Brain microvascular endothelial cell (primary cell): Measurements from ENCODE around the gene DARS1.

Experiments used
- DNase-seq: peaks from one replicate; pipeline ENCODE4 v3.0.0-alpha.2; 2020
- H3K27ac ChIP-seq: fragments of 250-450 bp; sonication (Bioruptor Pico); 2 replicates; pipeline ENCODE4 v1.5.1; 2020; ENCODE audit warnings: mild to moderate bottlenecking, moderate library complexity
- H3K27me3 ChIP-seq: fragments of 250-450 bp; sonication (Bioruptor Pico); replicated peaks from 2 replicates; pipeline ENCODE4 v1.5.1; 2020; ENCODE audit warnings: mild to moderate bottlenecking
- H3K36me3 ChIP-seq: fragments of 250-450 bp; sonication (Bioruptor Pico); replicated peaks from 2 replicates; pipeline ENCODE4 v1.5.1; 2020; ENCODE audit warnings: mild to moderate bottlenecking
- H3K4me3 ChIP-seq: 2 replicates; pipeline ENCODE4 v1.5.1; 2011; ENCODE audit warnings: low read depth, mild to moderate bottlenecking, control low read depth, low read length, moderate library complexity
- CTCF ChIP-seq: IDR thresholded peaks from 2 replicates; pipeline ENCODE4 v1.5.1; 2011; ENCODE audit warnings: low read depth, mild to moderate bottlenecking, moderate library complexity, low read length, control low read depth, inconsistent platforms; ENCODE audit errors: missing control alignments
- in situ Hi-C: cut with HindIII; loops from 2 replicates; pipeline ENCODE4 v1.10.0; 2017; ENCODE audit warnings: low sequenced_read_pairs, low pct_ligation_motif_present

DARS1 gene

GRCh38 chr2:136008205-136008865, 22.9 kb upstream of the DARS1 start:
- H3K27ac ChIP-seq = no peak overlapping the region

GRCh38 chr2:136006658-136007057, 21.2 kb upstream of the DARS1 start:
- no peak for TF ChIP-seq CTCF
- Histone ChIP-seq H3K4me3 (no peak overlapping the region), H3K27me3 (no peaks in the 10 kb centered on the region), H3K36me3 (no peaks in the 10 kb centered on the region), H3K27ac (no peak overlapping the region)
- in situ Hi-C loops = no loop called here
- no peak for DNase-seq

More at GRCh38 chr2:136008205-136008865, 22.9 kb upstream of the DARS1 start:
- no peak for DNase-seq
- Histone ChIP-seq H3K4me3 (no peak overlapping the region), H3K36me3 (no peaks in the 10 kb centered on the region), H3K27me3 (no peaks in the 10 kb centered on the region)
- TF ChIP-seq CTCF = no peak
- in situ Hi-C loops = no loop called here

- no peak overlapping the region for H3K27ac ChIP-seq
- in situ Hi-C loops = no loop called here
- no peaks in the 10 kb centered on the region for H3K27me3 ChIP-seq
- DNase-seq = no peak
- H3K4me3 ChIP-seq = no peak overlapping the region
- TF ChIP-seq CTCF = no peak
- no peaks in the 10 kb centered on the region for H3K36me3 ChIP-seq
These were observed 20.2 kb upstream of the DARS1 start for GRCh38 chr2:136005462-136006196.

- no peak overlapping the region for H3K4me3 ChIP-seq
- DNase-seq = no peak
- no peak for TF ChIP-seq CTCF
- H3K27me3 ChIP-seq = no peaks in the 10 kb centered on the region
- no peak overlapping the region for H3K27ac ChIP-seq
- no peaks in the 10 kb centered on the region for H3K36me3 ChIP-seq
- in situ Hi-C loops = no loop called here
These were observed 19.5 kb upstream of the DARS1 start for GRCh38 chr2:136004965-136005364.

- H3K4me3 ChIP-seq = no peak overlapping the region
- H3K27ac ChIP-seq = no peak overlapping the region
- in situ Hi-C loops = no loop called here
- H3K36me3 ChIP-seq = no peaks in the 10 kb centered on the region
- no peak for TF ChIP-seq CTCF
- DNase-seq = no peak
- H3K27me3 ChIP-seq = no peaks in the 10 kb centered on the region
These were observed 15.7 kb upstream of the DARS1 start for GRCh38 chr2:136001131-136001530.

GRCh38 chr2:136000502-136000901, 15.1 kb upstream of the DARS1 start:
- Histone ChIP-seq H3K36me3 (no peaks in the 10 kb centered on the region), H3K4me3 (no peak overlapping the region), H3K27me3 (no peaks in the 10 kb centered on the region), H3K27ac (no peak overlapping the region)
- peak; percentile 2 for DNase-seq
- in situ Hi-C loops = no loop called here
- no peak for TF ChIP-seq CTCF
